ENCODE results near the gene ZMYND10. TPM values are rescaled to one million over a fixed set of nuclear protein-coding genes. Genes with fewer than 3 reads are reported as not detected.

Gene ZMYND10
- total RNA-seq, 4 donors from 2014 or later: not detected

DNA sequence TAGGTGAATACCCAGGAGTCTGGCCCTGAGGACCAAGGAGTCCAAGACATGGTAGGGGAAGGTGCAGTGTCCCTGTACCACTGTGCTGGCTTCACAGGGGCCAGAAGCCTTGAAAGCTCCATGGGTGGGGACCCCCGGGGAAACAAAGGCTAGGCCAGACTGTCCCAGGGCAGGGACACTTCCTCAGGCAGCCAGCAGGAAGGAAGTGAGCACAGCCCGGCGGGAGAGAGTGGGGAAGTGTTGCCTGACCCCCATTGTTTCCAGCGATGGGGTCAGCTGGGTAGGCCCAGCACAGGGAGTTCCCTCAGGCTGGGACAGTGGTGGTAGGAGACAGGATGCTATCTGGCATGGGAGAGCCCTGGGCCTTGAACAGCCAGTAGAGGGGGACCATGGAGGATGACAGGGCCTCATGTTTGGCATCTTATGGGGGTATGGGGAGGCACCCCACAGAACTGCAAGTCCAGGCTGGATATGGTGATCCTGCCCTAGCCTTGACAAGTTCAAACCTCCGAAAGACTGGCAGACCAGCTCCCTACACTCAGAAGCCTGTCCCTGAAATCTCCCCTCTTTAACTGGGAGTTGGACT, 21.8 kb downstream of the ZMYND10 start:
- Histone ChIP-seq H3K9me3 (no peaks in the 10 kb centered on the region), H3K27me3 (no peaks in the 10 kb centered on the region), H3K4me1 (peaks cover 18 to 60% (median 49%) of the 10 kb centered on the region in 4 donors), H3K27ac (peak overlapping the region; percentile 92 to 94 (median 92)), H3K36me3 (no peaks in the 10 kb centered on the region), H3K4me3 (no peak overlapping the region)
- DNase-seq: no peak
- 33 to 67% methylated on average over 1 to 5 of the region's 5 CpGs for WGBS, 2 donors (ENCODE audit: low coverage in 1 of 2)
- peak in 1 of 3 donors; percentile 45 for TF ChIP-seq POLR2AphosphoS5 (IDR thresholded peaks at IDR 0.05)
- TF ChIP-seq EP300 (IDR thresholded peaks at IDR 0.05; ENCODE audit: low read depth): no peak
- intact Hi-C loops (cut with DNase I; ENCODE audit: low total_unique reads) (no loop called here), in situ Hi-C loops (cut with MboI; ENCODE audit: low pct_ligation_motif_present in 1 of 4, low pct_unique_long_range_greater_than_20kb in 1 of 4, low sequenced_read_pairs in 3 of 4) (no loop called here)

DNA sequence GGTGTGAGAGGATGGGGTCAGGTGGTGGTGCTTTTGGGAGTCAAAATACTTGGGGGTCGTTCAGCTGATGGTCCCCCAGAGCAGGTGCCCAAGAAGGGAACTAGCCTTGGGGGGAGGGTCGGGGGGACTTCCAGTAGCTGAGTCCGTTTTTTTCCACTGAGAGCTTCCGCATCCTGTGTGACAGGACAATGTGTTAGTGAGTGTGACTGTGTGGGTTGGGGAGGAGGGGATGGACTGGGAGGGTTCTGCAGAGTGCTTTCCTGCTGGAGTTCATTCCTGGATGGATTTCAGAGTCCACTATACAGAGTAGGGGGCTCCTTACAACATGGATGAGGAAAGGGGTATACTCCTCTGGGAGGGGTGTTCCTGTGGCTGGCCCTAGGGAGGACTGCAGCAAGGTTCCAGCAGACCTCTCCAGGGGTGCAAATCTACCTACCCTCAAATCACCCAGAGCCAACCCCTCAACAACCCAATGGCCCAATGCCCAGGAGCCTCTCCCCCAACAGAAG, 22.4 kb downstream of the ZMYND10 start:
- no peak overlapping the region for H3K4me3 ChIP-seq
- in situ Hi-C loops (cut with MboI; ENCODE audit: low pct_ligation_motif_present in 1 of 4, low pct_unique_long_range_greater_than_20kb in 1 of 4, low sequenced_read_pairs in 3 of 4) (no loop called here), intact Hi-C loops (cut with DNase I; ENCODE audit: low total_unique reads) (no loop called here)
- H3K9me3 ChIP-seq: no peaks in the 10 kb centered on the region
- H3K27me3 ChIP-seq: no peaks in the 10 kb centered on the region
- TF ChIP-seq, protein P1, sequence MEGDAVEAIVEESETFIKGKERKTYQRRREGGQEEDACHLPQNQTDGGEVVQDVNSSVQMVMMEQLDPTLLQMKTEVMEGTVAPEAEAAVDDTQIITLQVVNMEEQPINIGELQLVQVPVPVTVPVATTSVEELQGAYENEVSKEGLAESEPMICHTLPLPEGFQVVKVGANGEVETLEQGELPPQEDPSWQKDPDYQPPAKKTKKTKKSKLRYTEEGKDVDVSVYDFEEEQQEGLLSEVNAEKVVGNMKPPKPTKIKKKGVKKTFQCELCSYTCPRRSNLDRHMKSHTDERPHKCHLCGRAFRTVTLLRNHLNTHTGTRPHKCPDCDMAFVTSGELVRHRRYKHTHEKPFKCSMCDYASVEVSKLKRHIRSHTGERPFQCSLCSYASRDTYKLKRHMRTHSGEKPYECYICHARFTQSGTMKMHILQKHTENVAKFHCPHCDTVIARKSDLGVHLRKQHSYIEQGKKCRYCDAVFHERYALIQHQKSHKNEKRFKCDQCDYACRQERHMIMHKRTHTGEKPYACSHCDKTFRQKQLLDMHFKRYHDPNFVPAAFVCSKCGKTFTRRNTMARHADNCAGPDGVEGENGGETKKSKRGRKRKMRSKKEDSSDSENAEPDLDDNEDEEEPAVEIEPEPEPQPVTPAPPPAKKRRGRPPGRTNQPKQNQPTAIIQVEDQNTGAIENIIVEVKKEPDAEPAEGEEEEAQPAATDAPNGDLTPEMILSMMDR (IDR thresholded peaks at IDR 0.05): no peak
- TF ChIP-seq POLR2A (IDR thresholded peaks at IDR 0.05) (no peak), EP300 (IDR thresholded peaks at IDR 0.05; ENCODE audit: low read depth) (no peak), POLR2AphosphoS5 (IDR thresholded peaks at IDR 0.05) (no peak)
- H3K4me1 ChIP-seq: peaks cover 21 to 62% (median 50%) of the 10 kb centered on the region in 4 donors
- DNase-seq: no peak
- 45 to 46% methylated on average over 4 of the region's 4 CpGs for WGBS, 2 donors (ENCODE audit: low coverage in 1 of 2)
- no peaks in the 10 kb centered on the region for H3K36me3 ChIP-seq
- peak overlapping the region; percentile 92 to 94 (median 92) for H3K27ac ChIP-seq

DNA sequence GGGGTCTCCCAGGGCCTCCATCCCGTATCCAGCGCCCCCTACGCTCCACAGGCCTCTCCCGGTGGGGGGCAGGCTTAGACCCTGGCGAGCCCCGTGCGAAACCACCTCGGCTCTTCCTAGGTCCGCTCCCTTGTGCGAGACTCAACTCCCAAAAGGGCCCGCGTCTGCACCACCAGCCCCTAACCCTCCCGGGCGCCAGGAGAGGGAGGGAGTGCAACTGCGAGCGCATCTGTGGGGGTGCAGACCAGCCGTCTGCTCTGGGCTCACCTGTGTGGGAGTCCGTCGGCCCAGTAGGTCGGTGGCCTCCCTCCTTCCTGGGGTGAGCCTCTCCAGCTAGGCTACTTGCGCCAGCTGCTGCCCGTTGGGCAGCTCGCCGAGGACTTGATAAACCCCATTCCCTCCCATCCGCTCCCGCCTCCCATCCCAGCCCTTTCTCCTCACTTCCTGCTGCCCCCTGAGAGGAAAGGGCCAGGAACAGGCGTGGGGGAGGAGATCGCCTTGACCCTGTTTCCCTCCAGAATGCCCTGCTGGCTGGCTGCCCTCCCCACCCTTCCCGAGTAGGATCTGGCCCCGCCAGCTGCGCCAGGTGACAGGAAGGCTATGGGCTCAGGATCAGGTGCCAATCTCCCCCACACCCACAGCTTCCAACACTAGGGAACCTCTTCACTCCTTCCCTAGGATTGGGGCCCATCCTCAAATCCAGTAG, 23.0 kb downstream of the ZMYND10 start, which contains the start of gene HYAL2:
TSS of gene HYAL2 (minus strand) at position 360 of the 706 bp plus-strand sequence. CDS start 2,256 bp downstream, outside the sequence.
- Histone ChIP-seq H3K4me3 (peak within 1 kb of the TSS; percentile 67 to 76 (median 74)), H3K27ac (peak within 1 kb of the TSS; percentile 92 to 94 (median 92)), H3K36me3 (no peaks in the 10 kb centered on the region), H3K9me3 (no peaks in the 10 kb centered on the region), H3K4me1 (peaks cover 27 to 67% (median 55%) of the 10 kb centered on the region in 4 donors), H3K27me3 (no peaks in the 10 kb centered on the region)
- DNase-seq: no peak
- in situ Hi-C loops (cut with MboI; ENCODE audit: low pct_ligation_motif_present in 1 of 4, low pct_unique_long_range_greater_than_20kb in 1 of 4, low sequenced_read_pairs in 3 of 4): no loop called here
- no peak for TF ChIP-seq EP300 (IDR thresholded peaks at IDR 0.05; ENCODE audit: low read depth)
- TF ChIP-seq POLR2AphosphoS5 (IDR thresholded peaks at IDR 0.05): peak in 2 of 3 donors; percentile 21 to 24
- intact Hi-C loops (cut with DNase I; ENCODE audit: low total_unique reads): no loop called here
- 56% methylated on average over 27 of the region's 31 CpGs; no CpG with 5 or more reads in 1 of the 2 donors for WGBS, 2 donors (ENCODE audit: low coverage in 1 of 2)

GRCh38 chr3:50322115-50322385, 23.5 kb downstream of the ZMYND10 start:
- 44% methylated on average over 12 of the region's 14 CpGs; no CpG with 5 or more reads in 1 of the 2 donors for WGBS, 2 donors (ENCODE audit: low coverage in 1 of 2)
- intact Hi-C loops (cut with DNase I; ENCODE audit: low total_unique reads) (no loop called here), in situ Hi-C loops (cut with MboI; ENCODE audit: low pct_ligation_motif_present in 1 of 4, low pct_unique_long_range_greater_than_20kb in 1 of 4, low sequenced_read_pairs in 3 of 4) (no loop called here)
- H3K27ac ChIP-seq: peak overlapping the region; percentile 92 to 94 (median 92)
- H3K4me3 ChIP-seq: peak overlapping the region; percentile 15 to 76 (median 70)
- no peaks in the 10 kb centered on the region for H3K9me3 ChIP-seq
- H3K4me1 ChIP-seq: peaks cover 28 to 67% (median 55%) of the 10 kb centered on the region in 4 donors
- H3K36me3 ChIP-seq: no peaks in the 10 kb centered on the region
- no peaks in the 10 kb centered on the region for H3K27me3 ChIP-seq
- TF ChIP-seq, protein P1 (IDR thresholded peaks at IDR 0.05): no peak
- TF ChIP-seq POLR2AphosphoS5 (IDR thresholded peaks at IDR 0.05) (no peak), POLR2A (IDR thresholded peaks at IDR 0.05) (no peak), EP300 (IDR thresholded peaks at IDR 0.05; ENCODE audit: low read depth) (no peak)
- no peak for DNase-seq
